HUES48 (cell line): ENCODE results near the gene GAGE10.
A peak's percentile ranks its signal among the peaks of the same experiment; 100 is the strongest.
"Not testable (repeated sequence)": the region's sequence is repeated elsewhere in the genome, so short reads cannot be mapped to it uniquely, and the experiment has no call there.

Experiments
- H3K27ac ChIP-seq: one replicate; pipeline ENCODE4 v1.7.0; 2013; ENCODE audit warnings: low read depth, low read length, inconsistent platforms
- H3K27me3 ChIP-seq: 2 replicates; pipeline ENCODE4 v1.6.1; 2013; ENCODE audit warnings: mild to moderate bottlenecking, low read length; ENCODE audit not compliant: control insufficient read depth, insufficient read depth
- H3K36me3 ChIP-seq: 2 replicates; pipeline ENCODE4 v1.6.1; 2013; ENCODE audit warnings: low read length; ENCODE audit not compliant: control insufficient read depth, insufficient read depth
- H3K4me1 ChIP-seq: 2 replicates; pipeline ENCODE4 v1.6.1; 2013; ENCODE audit warnings: mild to moderate bottlenecking, low read length; ENCODE audit not compliant: control insufficient read depth, insufficient read depth
- H3K4me3 ChIP-seq: 2 replicates; pipeline ENCODE4 v1.5.1; 2013; ENCODE audit warnings: mild to moderate bottlenecking, low read depth, low read length
- H3K9ac ChIP-seq: 2 replicates; pipeline ENCODE4 v1.6.1; 2013; ENCODE audit warnings: mild to moderate bottlenecking, low read depth, low read length, moderate library complexity
- H3K9me3 ChIP-seq: 2 replicates; pipeline ENCODE4 v1.6.1; 2013; ENCODE audit warnings: low read length; ENCODE audit not compliant: control insufficient read depth, insufficient read depth

GAGE10 gene

GRCh38 chrX:49292400-49293362, 10.8 kb upstream of the GAGE10 start:
- Histone ChIP-seq H3K9ac (no peak overlapping the region), H3K9me3 (peaks cover 26% of the 10 kb centered on the region), H3K27ac (no peak overlapping the region), H3K36me3 (no peaks in the 10 kb centered on the region), H3K27me3 (no peaks in the 10 kb centered on the region), H3K4me1 (no peaks in the 10 kb centered on the region), H3K4me3 (no peak overlapping the region)

GRCh38 chrX:49299293-49299692, 4.2 kb upstream of the GAGE10 start:
- not testable (repeated sequence) for H3K27ac ChIP-seq, H3K27me3 ChIP-seq

GRCh38 chrX:49300703-49301102, 2.7 kb upstream of the GAGE10 start:
- Histone ChIP-seq H3K4me1 (no peaks in the 10 kb centered on the region), H3K36me3 (no peaks in the 10 kb centered on the region), H3K9ac (no peak overlapping the region), H3K4me3 (no peak overlapping the region), H3K9me3 (peaks cover 34% of the 10 kb centered on the region), H3K27me3 (no peaks in the 10 kb centered on the region), H3K27ac (no peak overlapping the region)

More at GRCh38 chrX:49299293-49299692, 4.2 kb upstream of the GAGE10 start:
- not testable (repeated sequence) for H3K9ac ChIP-seq, H3K4me3 ChIP-seq, H3K4me1 ChIP-seq, H3K36me3 ChIP-seq
- H3K9me3 ChIP-seq: peaks cover 32% of the 10 kb centered on the region

- H3K9ac ChIP-seq, H3K4me3 ChIP-seq, H3K27ac ChIP-seq, H3K27me3 ChIP-seq, H3K36me3 ChIP-seq: not testable (repeated sequence)
- peaks cover 27% of the 10 kb centered on the region for H3K4me1 ChIP-seq
- H3K9me3 ChIP-seq: peaks cover 34% of the 10 kb centered on the region
Observed at GRCh38 chrX:49307775-49308174, 4.3 kb downstream of the GAGE10 start.

- H3K4me3 ChIP-seq: peak overlapping the region; percentile 50; the same call in 1 of the 2 replicates
- no peaks in the 10 kb centered on the region for H3K27me3 ChIP-seq
- peak overlapping the region; percentile 90 for H3K27ac ChIP-seq
- H3K9me3 ChIP-seq: peaks cover 34% of the 10 kb centered on the region
- H3K36me3 ChIP-seq: no peaks in the 10 kb centered on the region
- H3K9ac ChIP-seq: peak overlapping the region; percentile 61
- peaks cover 27% of the 10 kb centered on the region for H3K4me1 ChIP-seq
Observed at GRCh38 chrX:49308604-49309269, 5.3 kb downstream of the GAGE10 start.

GRCh38 chrX:49309401-49309981, 6.0 kb downstream of the GAGE10 start:
- Histone ChIP-seq H3K4me3 (peak overlapping the region; percentile 50), H3K27ac (peak overlapping the region; percentile 90), H3K36me3 (no peaks in the 10 kb centered on the region), H3K27me3 (no peaks in the 10 kb centered on the region), H3K4me1 (peaks cover 27% of the 10 kb centered on the region), H3K9ac (peak overlapping the region; percentile 61), H3K9me3 (peaks cover 26% of the 10 kb centered on the region)

- H3K4me1 ChIP-seq: peaks cover 27% of the 10 kb centered on the region
- peak overlapping the region; percentile 39 for H3K4me3 ChIP-seq
- peak overlapping the region; percentile 78 for H3K27ac ChIP-seq
- no peaks in the 10 kb centered on the region for H3K27me3 ChIP-seq
- H3K9me3 ChIP-seq: peaks cover 31% of the 10 kb centered on the region
- H3K36me3 ChIP-seq: no peaks in the 10 kb centered on the region
- H3K9ac ChIP-seq: no peak overlapping the region
Observed at GRCh38 chrX:49310371-49310770, 6.9 kb downstream of the GAGE10 start.

- Histone ChIP-seq H3K27me3 (no peaks in the 10 kb centered on the region), H3K27ac (no peak overlapping the region), H3K4me3 (no peak overlapping the region), H3K4me1 (peaks cover 27% of the 10 kb centered on the region), H3K36me3 (no peaks in the 10 kb centered on the region), H3K9me3 (peaks cover 44% of the 10 kb centered on the region), H3K9ac (no peak overlapping the region)
Observed at GRCh38 chrX:49312176-49312575, 8.7 kb downstream of the GAGE10 start.

GRCh38 chrX:49316085-49316484, 12.6 kb downstream of the GAGE10 start:
- no peaks in the 10 kb centered on the region for H3K36me3 ChIP-seq
- H3K27me3 ChIP-seq: no peaks in the 10 kb centered on the region
- H3K4me3 ChIP-seq: no peak overlapping the region
- peaks cover 5% of the 10 kb centered on the region for H3K4me1 ChIP-seq
- H3K27ac ChIP-seq: no peak overlapping the region
- peaks cover 36% of the 10 kb centered on the region; the same call in 1 of the 2 replicates for H3K9me3 ChIP-seq
- no peak overlapping the region for H3K9ac ChIP-seq

- not testable (repeated sequence) for H3K4me3 ChIP-seq, H3K27me3 ChIP-seq, H3K27ac ChIP-seq
Observed at GRCh38 chrX:49321737-49322136, 18.3 kb downstream of the GAGE10 start, which contains the start of gene GAGE12J. Gene GAGE12J, plus strand, starts transcription at chrX:49322037. Its CDS starts 1,157 bp downstream, at chrX:49323194.

More at GRCh38 chrX:49321737-49322136, 18.3 kb downstream of the GAGE10 start, which contains the start of gene GAGE12J:
- not testable (repeated sequence) for H3K9me3 ChIP-seq, H3K4me1 ChIP-seq, H3K9ac ChIP-seq, H3K36me3 ChIP-seq
